ENCODE data around the gene GPC1. TPM values are rescaled to one million over a fixed set of nuclear protein-coding genes. Genes with fewer than 3 reads are reported as not detected.

The GPC1 gene
- total RNA-seq, 1 donor from 2014 or later = 252 TPM

DNA sequence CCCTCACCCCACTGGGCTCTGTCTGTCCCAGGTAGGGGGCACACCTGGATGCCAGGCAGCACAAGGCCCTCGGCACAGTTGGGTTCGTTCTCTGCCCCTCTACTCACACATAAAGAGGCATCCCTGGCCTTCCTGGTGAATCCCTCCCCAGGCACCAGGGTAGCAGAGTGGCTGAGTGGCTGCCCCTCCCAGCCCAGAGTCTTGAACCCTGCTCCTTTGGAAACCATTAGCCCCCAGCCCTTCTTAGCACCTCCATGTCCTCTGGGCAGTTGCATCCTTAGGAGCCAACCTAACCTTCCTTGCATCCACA lies 2.0 kb downstream of the GPC1 start:
- peaks cover 68% of the 10 kb centered on the region for H3K79me2 ChIP-seq (ENCODE audit: insufficient read depth, low read length)
- Mint-ChIP-seq H3K4me1 (ENCODE audit: low read depth, unreplicated experiment) (peaks cover 10% of the 10 kb centered on the region), H3K36me3 (ENCODE audit: low read depth, unreplicated experiment) (peaks cover 2% of the 10 kb centered on the region), H3K4me3 (ENCODE audit: unreplicated experiment) (peak overlapping the region; percentile 83), H3K27me3 (ENCODE audit: low read depth, unreplicated experiment) (peaks cover 2% of the 10 kb centered on the region), H3K9me3 (ENCODE audit: unreplicated experiment) (peaks cover under 1% of the 10 kb centered on the region), H3K27ac (ENCODE audit: unreplicated experiment) (no peak overlapping the region)
- no peaks in the 10 kb centered on the region for H3K27me3 ChIP-seq (ENCODE audit: insufficient read depth, low read length)
- no peak for DNase-seq (ENCODE audit: low read depth)
- H3K4me2 ChIP-seq (ENCODE audit: low read length) = peak overlapping the region; percentile 100
- no peaks in the 10 kb centered on the region for H3K36me3 ChIP-seq (ENCODE audit: insufficient read depth, low read length)
- H3K9ac ChIP-seq (ENCODE audit: low read length) = peak overlapping the region; percentile 90
- H3K9me3 ChIP-seq (ENCODE audit: insufficient read depth, low read depth, low read length) = no peaks in the 10 kb centered on the region
- peak overlapping the region; percentile 2 for H3K27ac ChIP-seq (ENCODE audit: low read depth, low read length)
- no peak for FAIRE-seq
- no peak overlapping the region for H2AFZ ChIP-seq (ENCODE audit: low read depth, low read length)
- H3K4me1 ChIP-seq (ENCODE audit: insufficient read depth, low read length) = peaks cover 36% of the 10 kb centered on the region
- peak overlapping the region; percentile 83 for H3K4me3 ChIP-seq (ENCODE audit: insufficient read depth, low read depth, low read length)
- TF ChIP-seq, protein P1, sequence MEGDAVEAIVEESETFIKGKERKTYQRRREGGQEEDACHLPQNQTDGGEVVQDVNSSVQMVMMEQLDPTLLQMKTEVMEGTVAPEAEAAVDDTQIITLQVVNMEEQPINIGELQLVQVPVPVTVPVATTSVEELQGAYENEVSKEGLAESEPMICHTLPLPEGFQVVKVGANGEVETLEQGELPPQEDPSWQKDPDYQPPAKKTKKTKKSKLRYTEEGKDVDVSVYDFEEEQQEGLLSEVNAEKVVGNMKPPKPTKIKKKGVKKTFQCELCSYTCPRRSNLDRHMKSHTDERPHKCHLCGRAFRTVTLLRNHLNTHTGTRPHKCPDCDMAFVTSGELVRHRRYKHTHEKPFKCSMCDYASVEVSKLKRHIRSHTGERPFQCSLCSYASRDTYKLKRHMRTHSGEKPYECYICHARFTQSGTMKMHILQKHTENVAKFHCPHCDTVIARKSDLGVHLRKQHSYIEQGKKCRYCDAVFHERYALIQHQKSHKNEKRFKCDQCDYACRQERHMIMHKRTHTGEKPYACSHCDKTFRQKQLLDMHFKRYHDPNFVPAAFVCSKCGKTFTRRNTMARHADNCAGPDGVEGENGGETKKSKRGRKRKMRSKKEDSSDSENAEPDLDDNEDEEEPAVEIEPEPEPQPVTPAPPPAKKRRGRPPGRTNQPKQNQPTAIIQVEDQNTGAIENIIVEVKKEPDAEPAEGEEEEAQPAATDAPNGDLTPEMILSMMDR (IDR thresholded peaks at IDR 0.05; ENCODE audit: insufficient read depth, low read depth, low read length) = no peak
- TF ChIP-seq EZH2 (IDR thresholded peaks at IDR 0.05; ENCODE audit: insufficient read depth, low read length) = no peak
- peaks cover 61% of the 10 kb centered on the region for H4K20me1 ChIP-seq (ENCODE audit: insufficient read depth, low read length)

DNA sequence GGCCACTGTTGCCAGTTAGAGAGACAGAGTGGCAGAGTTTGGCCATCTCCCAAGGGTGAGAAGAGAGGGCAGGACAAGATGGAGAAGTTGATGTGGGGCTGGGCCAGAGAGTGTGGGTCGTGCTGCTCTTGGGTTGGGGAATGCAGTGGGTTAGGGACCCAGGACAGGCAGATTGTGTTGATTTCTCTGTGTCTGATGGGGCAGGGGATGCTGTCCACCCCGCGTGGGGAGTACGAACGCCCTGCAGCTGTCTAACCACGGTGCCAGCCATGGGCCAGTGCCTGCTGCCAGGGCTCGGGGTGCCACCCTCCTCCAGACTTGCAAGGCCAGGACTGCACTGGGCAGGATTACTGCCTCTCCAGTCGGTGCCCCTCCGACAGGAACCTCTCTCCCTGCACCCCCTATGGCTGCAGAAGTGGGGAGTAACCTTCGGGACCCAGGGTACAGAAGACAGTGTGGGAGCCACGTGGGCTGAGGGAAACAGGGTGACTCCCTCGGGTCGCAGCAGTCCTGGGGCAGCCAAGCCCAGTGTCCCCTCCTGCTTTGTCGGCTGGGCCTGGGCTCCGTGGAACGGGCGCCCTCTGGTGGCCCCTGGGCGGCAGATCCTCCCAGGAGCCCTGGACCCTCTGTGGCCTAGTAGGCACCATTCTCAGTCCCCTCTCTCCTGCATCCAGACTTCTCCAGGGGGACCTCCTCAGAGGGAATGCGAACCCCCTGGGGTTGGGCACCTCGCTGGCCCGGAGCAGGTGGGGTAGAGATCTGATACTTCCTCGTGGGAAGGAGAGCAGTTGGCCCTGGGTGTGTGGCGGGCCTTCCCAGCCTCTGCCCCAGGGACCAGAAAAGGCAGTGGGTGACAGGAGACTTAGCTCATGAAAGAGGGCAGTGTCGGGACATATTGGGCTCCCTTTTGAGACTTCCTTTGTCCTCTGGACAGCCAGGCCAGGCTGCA lies 2.7 kb downstream of the GPC1 start:
- TF ChIP-seq EZH2 (IDR thresholded peaks at IDR 0.05; ENCODE audit: insufficient read depth, low read length) = no peak
- TF ChIP-seq, protein P1 (IDR thresholded peaks at IDR 0.05; ENCODE audit: insufficient read depth, low read depth, low read length) = peak; percentile 67
- H3K4me1 Mint-ChIP-seq (ENCODE audit: low read depth, unreplicated experiment) = peaks cover 7% of the 10 kb centered on the region
- H3K27ac Mint-ChIP-seq (ENCODE audit: unreplicated experiment) = no peak overlapping the region
- peak overlapping the region; percentile 83 for H3K4me3 Mint-ChIP-seq (ENCODE audit: unreplicated experiment)
- FAIRE-seq (no peak), DNase-seq (ENCODE audit: low read depth) (peak; percentile 16)
- no peaks in the 10 kb centered on the region for H3K9me3 Mint-ChIP-seq (ENCODE audit: unreplicated experiment)
- Histone ChIP-seq H3K79me2 (ENCODE audit: insufficient read depth, low read length) (peaks cover 74% of the 10 kb centered on the region), H2AFZ (ENCODE audit: low read depth, low read length) (no peak overlapping the region), H3K4me2 (ENCODE audit: low read length) (peak overlapping the region; percentile 100), H3K36me3 (ENCODE audit: insufficient read depth, low read length) (no peaks in the 10 kb centered on the region), H3K4me1 (ENCODE audit: insufficient read depth, low read length) (peaks cover 36% of the 10 kb centered on the region), H3K9me3 (ENCODE audit: insufficient read depth, low read depth, low read length) (no peaks in the 10 kb centered on the region), H3K4me3 (ENCODE audit: insufficient read depth, low read depth, low read length) (peak overlapping the region; percentile 83), H3K9ac (ENCODE audit: low read length) (peak overlapping the region; percentile 90), H3K27me3 (ENCODE audit: insufficient read depth, low read length) (no peaks in the 10 kb centered on the region), H3K27ac (ENCODE audit: low read depth, low read length) (peak overlapping the region; percentile 2), H4K20me1 (ENCODE audit: insufficient read depth, low read length) (peaks cover 67% of the 10 kb centered on the region)
- no peaks in the 10 kb centered on the region for H3K36me3 Mint-ChIP-seq (ENCODE audit: low read depth, unreplicated experiment)
- H3K27me3 Mint-ChIP-seq (ENCODE audit: low read depth, unreplicated experiment) = peaks cover under 1% of the 10 kb centered on the region

Measured in astrocyte (in vitro differentiated cells and primary cell).